CD14-positive monocyte (primary cell): ENCODE measurements around the gene VASN. TPM values are rescaled to one million over a fixed set of nuclear protein-coding genes. Genes with fewer than 3 reads are reported as not detected.

Experiments
- DNase-seq, 3 donors: peaks; one replicate each; pipeline ENCODE4 v3.0.0-alpha.2; 2011 to 2022
- H2AFZ ChIP-seq: 2 replicates; pipeline ENCODE4 v1.6.0; 2012; ENCODE audit warnings: mild to moderate bottlenecking, low read depth, low read length, inconsistent platforms; ENCODE audit not compliant: insufficient read depth, poor library complexity, severe bottlenecking
- H3K27ac ChIP-seq, 2 donors: 1 replicate in 1 of 2; 2 replicates in 1 of 2; pipeline ENCODE4 v1.5.1; 2012 to 2013; ENCODE audit warnings: low read length in 2 of 2, control low read depth in 1 of 2, inconsistent platforms in 1 of 2, low read depth in 1 of 2, mild to moderate bottlenecking in 1 of 2
- H3K27me3 ChIP-seq, 2 donors: one replicate each; pipeline versions ENCODE4 v1.6.0 to v1.6.1; 2011 to 2013; ENCODE audit warnings: low read length in 2 of 2; ENCODE audit not compliant: control insufficient read depth in 2 of 2, insufficient read depth in 2 of 2
- H3K36me3 ChIP-seq, 2 donors: replicated peaks in 1 of 2; 1 replicate in 1 of 2; 2 replicates in 1 of 2; pipeline versions ENCODE4 v1.5.1 to v1.6.1; 2012 to 2013; ENCODE audit warnings: low read length in 2 of 2, control low read depth in 1 of 2, inconsistent platforms in 1 of 2, mild to moderate bottlenecking in 1 of 2; ENCODE audit not compliant: insufficient read depth in 2 of 2, control insufficient read depth in 1 of 2
- H3K4me1 ChIP-seq, 2 donors: 1 replicate in 1 of 2; 2 replicates in 1 of 2; pipeline versions ENCODE4 v1.5.1 to v1.6.1; 2012 to 2013; ENCODE audit warnings: low read length in 2 of 2, control low read depth in 1 of 2, inconsistent platforms in 1 of 2, mild to moderate bottlenecking in 1 of 2, moderate library complexity in 1 of 2; ENCODE audit not compliant: insufficient read depth in 2 of 2, control insufficient read depth in 1 of 2
- H3K4me2 ChIP-seq: replicated peaks from 2 replicates; pipeline ENCODE3; 2012; ENCODE audit warnings: low read length, moderate library complexity, mild to moderate bottlenecking; ENCODE audit not compliant: poor library complexity, severe bottlenecking; ENCODE audit errors: extremely low read depth
- H3K4me3 ChIP-seq, 3 experiments: fragments of 200-600 bp in 1 of 3; sonication (generic) in 1 of 3; replicated peaks in 1 of 3; 1 replicate in 2 of 3; 2 replicates in 1 of 3; pipeline ENCODE4 v1.5.1; 2011 to 2013; ENCODE audit warnings: low read length in 3 of 3, mild to moderate bottlenecking in 3 of 3, control low read depth in 2 of 3, low read depth in 2 of 3, inconsistent platforms in 1 of 3, moderate library complexity in 1 of 3
- H3K79me2 ChIP-seq: 2 replicates; pipeline ENCODE4 v1.6.0; 2012; ENCODE audit warnings: mild to moderate bottlenecking, control low read depth, inconsistent platforms, low read length, moderate library complexity; ENCODE audit not compliant: insufficient read depth
- H3K9ac ChIP-seq: 2 replicates; pipeline ENCODE4 v1.6.0; 2017; ENCODE audit warnings: low read length, mild to moderate bottlenecking; ENCODE audit not compliant: insufficient read depth, poor library complexity, severe bottlenecking
- H3K9me3 ChIP-seq, 2 donors: replicated peaks in 1 of 2; 1 replicate in 1 of 2; 2 replicates in 1 of 2; pipeline versions ENCODE4 v1.5.1 to v1.6.1; 2012 to 2013; ENCODE audit warnings: low read length in 2 of 2, control low read depth in 1 of 2; ENCODE audit not compliant: control insufficient read depth in 1 of 2, insufficient read depth in 1 of 2
- H4K20me1 ChIP-seq: 2 replicates; pipeline ENCODE4 v1.6.0; 2012; ENCODE audit warnings: mild to moderate bottlenecking, low read length, control low read depth, moderate library complexity; ENCODE audit not compliant: insufficient read depth
- H3K27ac Mint-ChIP-seq, 7 donors: one replicate each; pipeline ENCODE4 v1.8.0; 2020; ENCODE audit warnings: mild to moderate bottlenecking in 7 of 7, mixed read lengths in 7 of 7, moderate library complexity in 6 of 7, inconsistent platforms in 2 of 7
- H3K27me3 Mint-ChIP-seq, 3 donors: one replicate each; pipeline ENCODE4 v1.8.0; 2021 to 2022; ENCODE audit warnings: low read depth in 3 of 3, mild to moderate bottlenecking in 3 of 3, mixed read lengths in 3 of 3, moderate library complexity in 3 of 3, inconsistent platforms in 1 of 3
- H3K36me3 Mint-ChIP-seq, 2 donors: one replicate each; pipeline ENCODE4 v1.8.0; 2020; ENCODE audit warnings: mixed read lengths in 2 of 2, inconsistent platforms in 1 of 2, mild to moderate bottlenecking in 1 of 2
- H3K4me1 Mint-ChIP-seq: one replicate; pipeline ENCODE4 v1.8.0; 2020; ENCODE audit warnings: mild to moderate bottlenecking, mixed read lengths
- H3K4me3 Mint-ChIP-seq, 2 donors: one replicate each; pipeline ENCODE4 v1.8.0; 2020; ENCODE audit warnings: mild to moderate bottlenecking in 2 of 2, mixed read lengths in 2 of 2, moderate library complexity in 1 of 2
- H3K9me3 Mint-ChIP-seq, 7 donors: one replicate each; pipeline ENCODE4 v1.8.0; 2020 to 2022; ENCODE audit warnings: mixed read lengths in 7 of 7, mild to moderate bottlenecking in 6 of 7, moderate library complexity in 6 of 7, inconsistent platforms in 2 of 7
- CTCF ChIP-seq: fragments of 200-600 bp; IDR thresholded peaks from one replicate; pipeline ENCODE4 v1.8.0; 2022; ENCODE audit warnings: antibody characterized with exemption, mild to moderate bottlenecking
- WGBS: methylation state at CpG from one replicate; pipeline ENCODE4 v1.1.5; 2013; ENCODE audit warnings: missing lambda C conversion rate; ENCODE audit not compliant: insufficient coverage; 5-methylcytosine and 5-hydroxymethylcytosine counted together
- intact Hi-C, 2 donors: fragments of 100-400 bp; cut with micrococcal nuclease; formaldehyde crosslinking; loops; one replicate each; pipeline versions ENCODE4 v1.15.0 to v1.15.1; 2023
- polyA plus RNA-seq, 3 donors: library from polyadenylated mRNA; depleted of rRNA in 1 of 3; unstranded in 2 of 3; stranded (reverse) in 1 of 3; fragments of 300-500 nt in 2 of 3; fragments of >200 nt in 1 of 3; fragmentation: Illumina TruSeq in 2 of 3; gene quantifications; 1 replicate in 2 of 3; 2 replicates in 1 of 3; pipeline ENCODE4 v1.2.3, GENCODE V29; 2012 to 2021

VASN gene
- polyA plus RNA-seq, 3 donors = 0.03 TPM; not detected in 2

- DNase-seq = no peak
- H3K27ac Mint-ChIP-seq = no peak overlapping the region
- Histone ChIP-seq H3K4me1 (no peaks in the 10 kb centered on the region), H3K4me2 (no peak overlapping the region), H3K9ac (no peak overlapping the region), H3K27ac (no peak overlapping the region), H3K9me3 (no peaks in the 10 kb centered on the region), H2AFZ (no peak overlapping the region), H3K36me3 (peaks cover 82 to 91% of the 10 kb centered on the region in 2 donors), H3K4me3 (no peak overlapping the region), H3K27me3 (no peaks in the 10 kb centered on the region), H4K20me1 (peaks cover 75% of the 10 kb centered on the region), H3K79me2 (no peaks in the 10 kb centered on the region)
- H3K9me3 Mint-ChIP-seq = no peaks in the 10 kb centered on the region
- no peak overlapping the region for H3K4me3 Mint-ChIP-seq
- H3K36me3 Mint-ChIP-seq = peaks cover 66 to 97% of the 10 kb centered on the region in 2 donors
- H3K4me1 Mint-ChIP-seq = peaks cover 2% of the 10 kb centered on the region
- TF ChIP-seq CTCF = no peak
- intact Hi-C loops = no loop called here
- over 99% methylated on average over 18 of the region's 19 CpGs for WGBS
- H3K27me3 Mint-ChIP-seq = peaks cover 1 to 3% (median 1%) of the 10 kb centered on the region in 3 donors
Measured at GRCh38 chr16:4358236-4358635, 13.4 kb upstream of the VASN start.

GRCh38 chr16:4358831-4359561 lies 12.7 kb upstream of the VASN start:
- no peak overlapping the region for H3K4me3 Mint-ChIP-seq
- H3K36me3 ChIP-seq = peaks cover 78 to 93% of the 10 kb centered on the region in 2 donors
- no peaks in the 10 kb centered on the region for H3K79me2 ChIP-seq
- no peaks in the 10 kb centered on the region for H3K9me3 Mint-ChIP-seq
- intact Hi-C loops = no loop called here
- H3K4me3 ChIP-seq = no peak overlapping the region
- H3K4me1 ChIP-seq = no peaks in the 10 kb centered on the region
- WGBS = 81% methylated on average over 12 of the region's 19 CpGs
- peaks cover 67 to 97% of the 10 kb centered on the region in 2 donors for H3K36me3 Mint-ChIP-seq
- H3K27me3 ChIP-seq = no peaks in the 10 kb centered on the region
- no peak overlapping the region for H2AFZ ChIP-seq
- peak in 2 of 3 donors; percentile 27 to 51 for DNase-seq
- no peak overlapping the region for H3K4me2 ChIP-seq
- peaks cover 1% of the 10 kb centered on the region in 3 donors for H3K27me3 Mint-ChIP-seq
- no peaks in the 10 kb centered on the region for H3K4me1 Mint-ChIP-seq
- no peak overlapping the region for H3K27ac ChIP-seq
- H3K27ac Mint-ChIP-seq = peak overlapping the region in 2 of 7 donors; percentile 58 to 79
- H3K9ac ChIP-seq = no peak overlapping the region
- no peaks in the 10 kb centered on the region for H3K9me3 ChIP-seq
- H4K20me1 ChIP-seq = peaks cover 77% of the 10 kb centered on the region
- TF ChIP-seq CTCF = peak; percentile 99
